GM21515 (cell line): ENCODE measurements around the gene TWIST2.

Source experiments
- ATAC-seq: cut with Tn5 transposase; IDR thresholded peaks from one replicate; pipeline ENCODE4 v1.9.1; 2021; ENCODE audit not compliant: unreplicated experiment

TWIST2 gene

GRCh38 chr2:238916176-238916874, 68.4 kb downstream of the TWIST2 start:
- ATAC-seq: no peak

- ATAC-seq: no peak
Measured at GRCh38 chr2:238916875-238917590, 69.1 kb downstream of the TWIST2 start.

DNA sequence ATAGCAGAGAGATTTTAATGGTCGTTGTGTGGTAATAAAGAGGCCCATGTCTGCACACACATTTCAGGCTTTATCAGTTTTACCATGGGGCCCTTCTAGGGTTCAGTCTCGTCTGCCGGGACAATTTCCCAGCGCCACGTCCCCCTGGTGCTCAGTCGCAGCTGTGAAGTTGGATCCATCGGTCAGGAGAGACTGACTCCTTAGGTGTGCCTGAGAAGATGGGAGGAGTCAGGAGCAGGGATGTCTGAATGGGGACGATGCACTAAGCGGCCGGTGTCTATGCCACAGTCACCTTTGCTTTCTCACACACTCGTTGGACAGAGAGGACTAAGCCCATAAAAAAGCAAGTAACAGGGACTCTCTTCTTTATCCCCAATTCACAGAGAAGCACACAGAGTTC, 71.4 kb downstream of the TWIST2 start:
- no peak for ATAC-seq

DNA sequence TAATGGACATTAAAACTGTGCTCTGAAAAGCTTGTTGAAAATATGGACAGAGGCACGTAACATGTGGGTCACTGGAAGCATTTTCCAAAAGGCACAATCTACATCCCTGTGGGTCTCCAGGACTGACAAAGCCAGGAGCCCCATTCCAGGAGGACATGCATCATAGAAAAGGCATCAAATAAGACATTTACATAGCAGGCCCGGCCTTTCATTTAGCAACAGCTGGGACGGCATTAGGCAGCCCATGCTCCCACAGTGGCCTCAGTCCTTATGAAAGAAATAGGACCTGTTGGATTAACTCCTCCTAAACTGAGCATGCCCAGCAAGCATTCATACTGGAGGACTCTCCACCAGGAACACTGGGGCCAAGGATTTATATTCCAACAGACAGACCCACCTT, 72.2 kb downstream of the TWIST2 start:
- ATAC-seq: no peak

DNA sequence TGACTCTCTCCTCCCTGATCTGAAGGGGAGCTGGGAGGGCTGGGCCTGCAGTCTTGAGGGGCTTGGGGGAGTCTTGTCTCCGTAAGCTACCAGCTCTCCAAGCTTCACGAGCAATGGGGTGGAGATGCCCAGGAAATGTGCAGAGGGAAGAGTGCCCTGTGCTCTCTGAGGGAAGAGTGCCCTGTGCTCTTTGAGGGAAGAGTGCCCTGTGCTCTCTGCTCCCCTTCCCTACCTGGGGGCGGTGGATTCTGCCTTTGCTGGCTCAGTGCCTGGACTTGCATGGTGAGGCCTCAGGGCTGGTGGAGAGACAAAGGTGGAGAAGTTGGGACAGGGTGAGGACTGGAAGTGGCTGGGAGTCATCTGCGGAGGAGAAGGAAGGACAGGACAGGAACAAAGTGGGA, 72.7 kb downstream of the TWIST2 start:
- no peak for ATAC-seq

DNA sequence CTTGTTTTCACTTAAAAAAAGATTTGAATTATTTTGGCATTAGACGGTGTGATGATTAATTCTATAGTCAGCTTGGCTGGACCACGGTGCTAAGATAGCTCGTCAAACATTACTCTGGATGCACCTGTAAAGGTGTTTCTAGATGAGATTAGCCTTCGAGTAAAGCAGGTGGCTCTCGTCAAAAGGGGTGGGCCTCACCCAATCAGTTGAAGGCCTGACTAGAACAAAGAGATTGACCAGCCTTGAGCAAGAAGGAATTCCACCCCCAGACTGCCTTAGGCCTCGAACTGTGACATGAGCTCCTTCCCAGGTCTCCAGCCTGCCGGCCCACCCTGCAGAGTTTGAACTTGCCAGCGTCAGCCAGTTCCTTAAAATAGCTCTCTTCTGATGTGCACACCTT, 73.4 kb downstream of the TWIST2 start:
- ATAC-seq: no peak

- ATAC-seq: no peak
Measured at GRCh38 chr2:238921681-238922319, 73.9 kb downstream of the TWIST2 start.

DNA sequence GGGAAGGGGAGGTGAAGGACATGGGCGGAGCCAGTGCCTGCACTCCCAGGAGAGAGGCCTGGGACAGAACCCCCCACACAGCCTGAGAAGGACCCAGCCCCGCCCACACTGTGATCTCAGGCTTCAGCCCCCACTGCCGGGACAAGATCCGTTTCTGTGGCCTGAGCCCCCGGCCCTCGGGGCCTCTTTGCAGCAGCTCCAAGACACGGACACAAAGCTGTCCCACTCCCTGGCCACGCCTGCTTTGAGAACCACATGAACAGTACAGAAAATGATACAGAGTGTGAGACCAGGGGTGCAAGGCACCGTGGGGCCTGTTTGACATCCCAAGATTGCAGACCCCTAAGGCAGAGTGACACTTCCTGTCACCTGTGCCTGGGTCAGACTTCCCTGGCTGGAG, 74.5 kb downstream of the TWIST2 start:
- no peak for ATAC-seq

DNA sequence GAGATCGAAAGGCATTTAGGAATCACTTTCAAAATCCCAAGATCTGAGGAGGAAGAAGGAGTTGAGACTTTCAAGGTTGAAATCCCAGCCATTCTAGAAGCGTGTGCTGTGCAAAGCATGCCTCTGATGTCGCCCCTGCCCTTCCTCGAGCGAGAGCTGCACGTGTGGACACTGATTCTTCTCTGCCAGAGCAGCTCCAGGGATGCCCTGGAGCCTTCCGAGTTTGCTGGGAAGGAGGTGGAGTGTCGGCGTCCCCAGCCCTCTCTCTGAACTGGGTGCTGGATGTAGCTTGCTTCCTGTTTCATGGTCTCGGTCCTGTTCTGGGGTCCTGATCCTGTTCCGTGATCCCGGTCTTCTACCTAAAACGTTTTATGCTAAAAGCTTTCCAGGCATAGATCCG, 76.1 kb downstream of the TWIST2 start:
- no peak for ATAC-seq

- no peak for ATAC-seq
Measured at GRCh38 chr2:238924796-238925195, 76.9 kb downstream of the TWIST2 start.

- ATAC-seq: no peak
Measured at GRCh38 chr2:238925281-238925680, 77.4 kb downstream of the TWIST2 start.

- no peak for ATAC-seq
Measured at GRCh38 chr2:238925816-238926521, 78.1 kb downstream of the TWIST2 start.

DNA sequence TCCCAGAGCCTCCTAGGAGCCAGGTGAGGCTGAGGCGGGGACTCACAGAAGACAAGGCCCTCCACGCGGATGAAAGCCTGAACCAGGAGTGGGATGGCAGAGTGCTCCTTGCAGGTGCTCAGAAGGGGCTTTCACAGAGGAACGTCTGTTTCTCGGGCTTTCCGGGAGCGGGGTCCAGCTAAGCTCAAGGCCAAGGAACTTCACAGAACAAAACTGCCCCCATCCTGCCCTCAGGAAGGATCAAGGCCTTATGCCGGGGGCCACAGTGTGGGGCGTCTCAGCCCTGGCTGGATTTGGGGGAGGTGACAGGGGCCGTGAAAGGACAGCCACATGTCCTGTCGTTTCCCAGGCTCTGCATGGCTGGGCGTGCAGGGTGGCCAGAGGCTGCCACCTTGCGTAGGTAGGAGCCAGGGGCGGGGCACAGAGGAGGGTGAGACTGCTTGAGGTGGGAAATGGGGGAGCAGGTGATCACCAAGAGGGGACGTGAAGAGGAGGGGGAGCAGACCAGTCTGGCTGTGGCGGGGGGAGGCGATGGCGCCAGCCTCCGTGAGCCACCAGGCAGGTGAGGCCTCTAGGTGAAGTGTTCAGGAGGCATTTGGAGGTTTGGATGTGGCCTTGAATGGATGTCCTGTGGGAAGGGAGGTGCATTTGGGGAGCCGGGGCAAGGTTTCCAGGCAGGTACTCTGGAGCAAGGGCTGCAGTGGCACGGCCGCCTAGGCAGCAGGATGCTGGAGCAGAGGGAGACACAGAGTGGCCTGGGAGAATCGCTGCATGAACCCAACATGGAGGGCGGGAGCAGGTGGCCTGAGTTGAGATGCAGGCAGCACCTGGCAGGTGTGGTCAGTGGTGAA, 79.1 kb downstream of the TWIST2 start:
- ATAC-seq: no peak

DNA sequence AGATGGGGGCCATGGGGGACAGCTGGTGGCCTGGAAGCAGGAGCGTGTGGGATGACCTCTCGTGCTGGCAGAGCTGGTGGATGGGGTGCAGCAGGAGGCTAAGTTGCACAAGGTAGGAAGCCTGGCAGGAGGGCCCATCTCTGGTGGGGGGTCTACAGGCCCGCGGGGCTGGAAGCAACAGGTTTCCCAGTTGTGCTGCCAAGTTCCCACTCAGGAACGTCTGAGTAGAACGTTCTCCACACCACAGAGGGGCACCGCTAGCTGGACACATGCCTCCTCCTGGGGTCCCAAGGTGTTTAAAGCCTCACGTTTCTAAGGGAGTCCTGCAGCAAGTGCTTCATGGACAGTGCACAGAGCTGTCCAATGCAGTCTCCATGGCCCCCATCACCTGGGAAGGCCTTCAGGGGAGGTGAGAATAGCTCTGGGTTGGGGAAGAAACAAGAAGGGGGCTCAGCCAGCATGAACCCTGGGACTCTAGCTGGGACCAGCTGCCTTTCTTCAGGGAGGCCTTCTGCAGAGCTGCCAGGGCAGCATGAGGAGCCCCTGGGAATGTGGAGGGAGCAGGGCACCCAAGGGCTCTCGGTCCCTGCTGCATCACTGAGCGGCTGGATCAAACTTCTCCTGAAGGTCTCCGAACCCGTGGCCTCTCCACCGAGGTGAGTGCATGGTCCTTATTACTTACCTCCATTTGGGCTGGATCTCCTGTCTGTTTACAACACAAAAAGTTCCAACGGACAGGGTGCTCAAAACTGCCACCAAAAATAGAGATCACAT, 80.0 kb downstream of the TWIST2 start:
- ATAC-seq: no peak

- no peak for ATAC-seq
Measured at GRCh38 chr2:238928520-238929241, 80.8 kb downstream of the TWIST2 start.

DNA sequence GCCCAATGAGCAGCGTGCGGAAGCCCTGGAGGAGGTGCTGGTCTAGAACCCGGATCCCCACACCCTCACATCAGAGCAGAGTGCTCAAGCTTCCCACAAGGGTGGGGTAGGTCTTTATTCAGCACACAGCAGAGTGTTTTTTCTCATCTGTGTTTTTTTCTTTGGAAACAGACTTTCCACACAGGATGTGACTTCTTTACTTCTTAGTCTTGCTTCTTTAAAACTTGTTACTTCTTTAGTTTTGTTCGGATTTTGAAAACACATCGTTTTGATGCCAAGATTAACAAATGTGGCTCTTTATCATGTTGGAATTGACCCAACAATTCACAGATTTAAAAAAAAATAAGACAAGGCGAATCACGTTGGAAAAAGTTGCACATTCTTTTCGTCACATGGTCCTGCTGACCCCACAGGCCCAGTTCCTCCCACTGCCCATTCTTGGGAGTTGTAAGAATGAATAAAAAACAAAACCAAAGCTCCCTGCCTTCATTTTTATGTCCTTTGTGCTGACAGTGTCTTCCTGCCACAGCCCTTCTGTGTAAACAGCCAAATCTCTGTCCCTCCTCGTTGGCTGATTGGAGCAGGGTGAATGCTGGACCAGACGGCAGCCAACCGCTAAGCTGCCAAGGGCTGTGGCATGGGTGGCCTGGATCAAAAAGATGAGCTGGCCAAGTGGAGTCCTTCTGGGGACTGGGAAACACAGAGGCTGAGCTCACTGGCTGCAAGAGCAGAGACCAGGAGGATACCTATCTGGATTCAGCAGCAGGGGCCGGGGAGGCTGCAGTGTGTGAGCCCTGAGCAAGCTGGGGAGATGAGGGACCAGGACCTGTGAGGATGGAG, 81.6 kb downstream of the TWIST2 start:
- ATAC-seq: no peak

DNA sequence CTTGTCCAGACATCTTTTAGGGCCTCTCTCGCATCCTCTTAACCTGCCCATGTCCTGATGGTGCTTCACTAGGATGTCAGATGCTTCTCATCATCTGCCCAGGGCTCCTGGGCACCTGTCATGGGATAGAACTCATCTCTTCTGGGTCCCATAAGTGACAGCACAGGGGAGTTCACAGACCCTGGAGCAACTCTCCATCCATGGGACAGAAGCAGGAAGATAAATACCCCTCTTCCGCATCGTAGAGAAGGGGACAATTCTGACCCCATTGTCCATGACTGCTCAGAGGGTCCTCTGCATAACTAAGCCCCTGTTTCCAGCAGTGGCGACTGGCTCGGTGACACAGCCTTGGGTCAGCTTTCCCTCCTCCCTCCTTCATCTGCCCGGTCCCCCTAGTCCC, 82.3 kb downstream of the TWIST2 start:
- no peak for ATAC-seq
